HG03521 (cell line): Measurements from ENCODE around the gene TIRAP.

Experiments used
- ATAC-seq: cut with Tn5 transposase; IDR thresholded peaks from one replicate; pipeline ENCODE4 v1.9.1; 2021; ENCODE audit warnings: mild to moderate bottlenecking, moderate library complexity; ENCODE audit not compliant: unreplicated experiment

Gene TIRAP

DNA sequence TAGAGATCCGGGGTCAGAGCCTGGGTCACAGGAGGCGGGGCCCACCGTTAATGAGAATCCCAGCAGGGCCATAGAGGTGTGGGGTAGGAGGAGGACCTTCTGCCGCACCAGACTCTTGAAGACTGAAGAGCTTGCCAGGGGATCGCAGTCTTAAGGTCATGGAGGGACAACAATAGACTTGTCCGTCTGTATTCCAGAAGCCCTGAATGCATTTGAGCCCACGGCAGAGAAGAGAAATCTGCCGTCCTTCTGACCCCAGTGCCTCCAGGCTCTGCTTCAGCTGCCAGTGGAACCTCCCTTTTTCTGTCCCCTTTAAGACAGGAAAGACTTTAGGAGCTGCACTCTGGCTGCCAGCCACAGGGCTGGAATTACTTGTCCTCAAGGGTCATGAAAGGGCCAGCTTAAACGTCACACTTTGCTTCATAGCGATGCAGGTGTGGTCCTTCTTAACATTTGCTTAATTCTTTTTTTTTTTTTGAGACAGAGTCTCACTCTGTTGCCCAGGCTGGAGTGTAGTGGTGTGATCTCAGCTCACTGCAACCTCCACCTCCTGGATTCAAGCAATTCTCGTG is 57.1 kb downstream of the TIRAP start:
- no peak for ATAC-seq

DNA sequence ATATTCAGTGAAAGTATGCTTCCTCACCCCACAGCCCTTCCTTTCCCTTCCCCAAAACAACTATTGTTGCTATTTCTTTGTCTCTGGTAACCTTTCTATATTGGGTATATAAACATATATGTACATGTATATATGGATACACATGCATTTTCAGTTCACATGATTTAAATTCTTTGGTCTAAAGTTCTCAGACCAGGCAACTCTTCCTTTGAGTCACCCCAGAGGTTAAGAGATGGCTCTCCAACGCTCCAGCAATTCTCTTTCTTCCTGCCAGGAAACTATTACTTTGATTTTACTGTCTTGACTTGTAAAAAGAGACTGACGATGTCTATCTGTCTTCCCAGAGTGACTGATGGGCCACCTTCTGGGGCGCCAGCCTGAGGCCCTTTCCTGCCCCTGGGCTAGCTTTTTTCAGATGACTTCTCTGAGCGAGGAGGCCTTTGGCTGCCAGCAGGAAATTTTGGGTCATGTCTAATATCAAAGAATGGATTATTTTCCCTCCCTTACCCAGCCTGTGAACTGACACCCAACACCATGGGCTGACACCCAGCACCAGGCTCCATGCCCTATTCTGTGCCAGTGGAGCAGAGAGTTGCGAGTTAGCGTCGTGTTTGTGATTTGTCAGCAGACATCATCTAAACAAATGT is 58.2 kb downstream of the TIRAP start:
- no peak for ATAC-seq

DNA sequence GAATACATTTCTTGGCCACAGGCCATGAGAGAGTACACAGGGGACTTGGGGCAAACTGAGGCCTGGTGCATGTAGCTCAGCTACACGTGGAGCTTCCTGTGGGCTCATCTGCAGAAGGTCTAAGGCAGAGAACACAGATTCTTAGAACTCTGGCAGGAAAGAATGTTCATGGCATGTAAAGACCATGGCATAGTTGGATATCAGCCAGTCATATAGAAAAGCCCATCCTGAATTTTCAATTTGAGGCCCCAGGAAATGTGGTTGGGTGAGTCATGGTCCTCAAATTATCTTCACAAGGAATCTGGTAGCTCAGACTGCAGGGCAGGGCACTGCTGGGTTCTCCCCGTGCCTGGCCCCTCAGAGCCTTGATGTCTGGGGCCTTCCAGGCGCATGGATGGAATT is 58.9 kb downstream of the TIRAP start:
- ATAC-seq: no peak

DNA sequence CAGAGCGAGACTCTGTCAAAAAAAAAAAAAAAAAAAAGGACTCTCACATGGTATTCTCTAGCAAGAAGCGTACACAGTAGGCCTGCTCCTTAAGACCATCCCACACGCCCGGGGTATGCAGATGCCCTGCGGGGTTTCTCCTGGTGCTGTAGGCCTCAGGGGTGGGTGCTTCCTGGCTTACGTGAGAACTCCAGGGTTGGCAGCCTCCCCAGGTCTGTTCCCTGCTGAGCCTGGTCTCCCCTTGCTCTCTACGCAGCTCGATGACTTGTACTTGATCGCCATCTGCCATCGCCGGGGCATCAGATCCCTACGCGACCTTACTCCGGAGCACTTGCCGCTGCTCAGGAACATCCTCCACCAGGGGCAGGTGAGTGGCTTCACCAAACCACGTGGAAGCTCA is 60.2 kb downstream of the TIRAP start:
- ATAC-seq: no peak
